Left forelimb (tissue), 1 donor: ENCODE data around the gene HAO2.

Source experiments
- DNase-seq: peaks from one replicate; pipeline ENCODE4 v3.0.0-alpha.2; 2018; ENCODE audit warnings: low spot score

The HAO2 gene

DNA sequence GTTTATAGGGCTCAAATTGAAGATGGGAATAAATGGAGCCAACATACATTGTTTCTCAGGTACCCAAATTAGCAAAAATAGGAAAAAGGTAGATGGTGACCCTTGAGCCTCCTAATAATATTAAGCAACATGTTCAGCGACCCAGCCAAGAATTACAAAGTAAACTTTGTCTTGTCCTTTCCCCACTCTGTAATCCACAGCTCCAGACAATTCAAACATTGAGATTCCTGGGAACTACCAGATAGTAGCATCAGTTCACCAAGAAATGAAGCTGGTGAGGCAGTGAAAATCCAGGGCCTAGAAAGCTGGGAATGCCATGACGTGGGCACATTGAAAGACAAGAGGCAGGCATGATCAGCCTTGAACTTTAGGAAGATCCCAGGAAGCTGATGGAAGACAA, 11.7 kb downstream of the HAO2 start:
- DNase-seq: no peak

DNA sequence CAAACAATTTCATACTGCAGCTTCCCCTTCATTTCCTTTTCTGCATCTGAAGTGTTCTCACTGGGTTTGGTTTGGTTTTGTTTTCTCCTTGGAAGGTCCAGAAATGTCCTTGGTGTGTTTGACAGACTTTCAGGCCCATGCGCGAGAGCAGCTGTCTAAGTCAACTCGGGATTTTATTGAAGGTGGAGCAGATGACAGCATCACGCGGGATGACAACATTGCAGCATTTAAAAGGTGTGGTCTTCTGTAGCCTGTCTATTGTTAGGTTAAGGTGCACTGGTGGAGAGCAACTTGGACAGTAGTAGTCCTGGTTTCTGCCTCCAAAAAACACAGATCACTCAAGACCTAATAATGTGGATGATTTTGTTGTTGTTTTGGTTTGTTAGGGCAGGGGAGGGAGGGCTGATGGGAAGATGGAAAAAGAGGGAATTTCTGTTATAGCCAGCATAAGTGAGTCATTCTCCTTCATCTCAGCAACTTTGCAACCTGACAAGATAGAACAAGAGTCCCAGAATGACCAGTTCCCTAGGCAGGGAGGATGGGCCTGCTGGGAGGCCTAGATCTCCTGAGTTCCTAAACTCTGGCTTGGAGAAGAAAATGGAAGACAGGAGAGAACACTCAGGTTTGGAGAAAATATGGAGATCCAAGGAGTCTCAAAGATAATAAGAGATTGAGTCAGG, 12.5 kb downstream of the HAO2 start:
- DNase-seq: no peak

DNA sequence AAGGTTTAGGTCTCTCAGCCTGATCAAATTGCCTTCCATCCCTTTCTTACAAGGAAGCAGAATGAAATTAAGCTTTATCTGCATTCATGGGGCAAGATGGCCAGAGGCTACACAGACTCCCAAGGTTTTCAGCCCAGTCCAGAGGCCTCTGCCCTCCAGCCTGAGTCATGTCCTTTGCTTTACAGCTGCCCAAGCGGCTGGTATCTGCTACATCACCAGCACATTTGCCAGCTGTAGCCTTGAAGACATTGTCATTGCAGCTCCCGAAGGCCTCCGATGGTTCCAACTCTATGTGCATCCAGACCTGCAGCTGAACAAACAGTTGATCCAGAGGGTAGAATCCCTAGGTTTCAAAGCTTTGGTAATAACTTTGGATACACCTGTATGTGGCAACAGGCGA, 16.0 kb downstream of the HAO2 start:
- DNase-seq: no peak

DNA sequence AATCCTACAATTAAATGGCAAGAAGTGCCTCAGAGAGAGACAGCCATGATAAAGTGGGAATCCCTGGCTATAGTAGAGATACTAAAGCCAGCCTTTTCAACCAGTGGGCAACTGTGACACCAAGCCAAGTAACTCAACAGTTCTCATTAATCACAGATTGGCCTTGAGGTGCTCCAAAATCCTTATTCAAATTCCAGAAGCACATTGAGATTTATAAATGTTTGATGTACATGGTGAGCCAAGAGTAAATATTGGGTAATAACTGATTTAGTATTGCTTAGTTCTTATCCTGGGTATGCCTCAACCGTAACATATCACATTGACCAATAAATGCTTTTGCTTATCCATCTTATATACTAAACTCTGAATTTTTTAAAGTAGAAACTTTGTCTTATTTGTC, 17.1 kb downstream of the HAO2 start:
- no peak for DNase-seq

DNA sequence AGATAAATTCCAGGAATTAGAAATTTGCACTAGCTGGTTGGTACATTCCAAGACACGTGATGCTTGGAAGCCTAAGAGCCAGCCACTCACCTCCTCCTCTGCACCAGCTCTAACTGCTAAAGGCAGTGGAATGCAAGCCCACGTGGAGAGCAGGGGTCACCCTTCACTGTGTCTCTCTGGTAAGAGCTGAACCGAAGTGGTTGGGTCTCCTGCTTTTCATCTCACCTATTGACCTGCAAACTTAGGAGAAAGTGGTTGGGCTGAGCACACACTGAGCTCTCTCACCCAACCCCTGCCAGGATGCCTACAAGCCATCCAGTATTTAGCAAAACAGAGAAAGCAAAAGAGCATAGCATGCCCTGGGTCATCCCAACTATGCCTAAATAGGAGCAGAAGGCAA, 19.3 kb downstream of the HAO2 start:
- no peak for DNase-seq

DNA sequence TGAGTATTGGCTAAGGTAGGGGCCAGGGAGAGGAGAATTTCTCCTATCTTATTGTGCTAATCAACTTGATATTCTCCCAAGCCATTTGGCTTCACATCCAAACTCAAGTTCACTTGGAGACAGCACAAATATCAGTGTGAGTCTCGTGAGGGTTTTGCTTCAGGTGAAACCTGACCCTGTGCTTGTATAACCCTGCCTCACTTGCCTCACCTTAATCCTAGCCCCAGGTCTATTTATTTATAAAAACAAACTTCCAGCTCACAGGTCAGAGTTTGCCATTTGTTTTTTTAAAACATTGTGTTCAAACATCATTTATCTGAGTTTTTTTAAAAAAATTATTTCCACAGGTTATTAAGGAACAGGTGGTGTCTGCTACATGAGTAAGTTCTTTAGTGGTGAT, 19.9 kb downstream of the HAO2 start:
- no peak for DNase-seq

DNA sequence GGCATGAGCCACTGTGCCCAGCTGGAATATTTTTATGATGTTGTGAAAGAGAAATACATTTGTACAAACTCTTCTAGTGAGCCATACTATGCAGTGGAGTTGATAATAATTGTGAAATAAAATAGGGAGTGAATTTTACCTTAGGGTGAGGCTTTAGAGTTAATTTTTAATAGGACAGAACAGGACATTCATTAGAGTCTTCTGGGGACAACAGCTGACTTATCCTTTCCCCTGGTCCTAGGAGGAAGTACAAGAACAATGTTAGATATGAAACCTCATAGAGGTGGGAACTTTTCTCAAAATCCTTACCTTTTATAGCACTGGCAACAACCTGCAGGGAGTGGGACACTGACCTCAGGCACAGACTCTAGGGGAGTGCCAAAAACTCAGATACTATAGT, 21.9 kb downstream of the HAO2 start:
- DNase-seq: no peak

DNA sequence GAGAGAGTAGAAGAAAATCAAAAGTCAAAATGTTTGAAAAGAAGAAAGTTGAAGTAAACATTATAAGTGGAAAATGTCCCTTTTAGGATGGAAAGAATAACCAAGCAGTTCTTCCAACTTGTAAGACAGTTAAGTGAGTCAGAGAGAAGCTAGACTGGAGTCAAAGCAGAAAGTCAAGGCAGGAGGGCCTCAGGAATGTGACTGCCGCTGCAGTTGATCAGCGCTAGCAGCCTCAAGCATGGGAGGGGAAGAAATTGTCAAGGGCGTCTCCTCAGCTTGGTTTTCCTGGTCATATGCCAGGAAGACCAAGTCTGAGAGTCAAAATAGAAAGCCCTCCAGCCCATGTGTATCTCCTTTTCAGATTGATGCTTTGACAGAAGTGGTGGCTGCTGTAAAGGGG, 23.2 kb downstream of the HAO2 start:
- DNase-seq: no peak

DNA sequence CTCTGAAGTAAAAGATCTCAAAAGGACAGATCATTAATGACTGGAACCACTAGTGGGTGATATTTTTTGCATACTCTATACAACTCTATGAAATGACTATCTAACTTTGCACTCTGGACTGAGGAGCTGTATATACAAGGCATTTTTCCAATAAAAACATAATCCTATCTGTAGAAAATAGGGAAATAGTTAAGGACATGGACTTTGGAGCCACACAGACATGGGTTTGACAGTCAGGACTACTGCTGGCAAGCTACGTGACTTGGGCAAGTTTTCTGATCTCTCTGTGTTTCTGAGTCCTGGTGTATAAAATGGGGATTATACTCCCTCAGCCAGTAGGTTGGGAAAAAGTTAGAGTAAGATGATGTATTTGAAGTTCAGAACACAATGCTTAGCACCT, 25.5 kb downstream of the HAO2 start:
- DNase-seq: no peak

DNA sequence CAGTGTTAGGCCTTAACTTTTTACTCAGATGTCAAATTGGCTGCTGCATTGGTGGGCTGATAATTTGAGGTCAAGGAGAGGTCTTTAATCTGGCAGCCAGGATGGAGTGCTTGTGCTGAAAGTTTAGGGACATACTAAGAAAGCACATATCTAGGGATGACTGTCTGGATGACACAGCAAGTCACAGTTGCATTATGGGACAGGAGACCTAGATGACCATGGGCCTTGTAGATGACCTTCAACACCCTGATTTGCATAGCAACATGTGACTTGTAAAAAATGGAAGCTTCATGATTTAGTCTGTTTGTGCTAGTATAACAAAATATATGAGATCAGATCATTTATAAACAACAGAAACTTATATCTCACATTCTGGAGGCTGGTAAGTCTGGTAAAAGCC, 28.4 kb downstream of the HAO2 start:
- DNase-seq: no peak

DNA sequence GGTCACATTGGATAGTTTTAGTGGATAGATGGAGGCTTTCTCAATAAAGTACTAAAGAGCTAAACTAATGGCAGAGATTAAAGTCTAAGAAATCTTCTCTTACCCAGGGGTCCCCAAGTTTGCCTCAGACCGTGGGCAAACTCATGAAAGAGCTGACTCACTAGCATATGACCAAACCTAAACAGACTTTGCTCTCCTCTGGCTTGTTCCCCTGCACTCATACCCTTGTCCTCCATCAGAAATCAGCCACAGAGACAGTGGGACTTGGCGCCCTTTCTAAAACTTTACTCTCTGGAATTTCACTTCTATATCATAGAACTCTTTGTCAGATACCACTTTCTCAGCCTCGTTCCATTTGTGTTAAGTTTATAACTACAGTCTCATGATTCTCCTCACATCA, 29.4 kb downstream of the HAO2 start:
- DNase-seq: no peak

DNA sequence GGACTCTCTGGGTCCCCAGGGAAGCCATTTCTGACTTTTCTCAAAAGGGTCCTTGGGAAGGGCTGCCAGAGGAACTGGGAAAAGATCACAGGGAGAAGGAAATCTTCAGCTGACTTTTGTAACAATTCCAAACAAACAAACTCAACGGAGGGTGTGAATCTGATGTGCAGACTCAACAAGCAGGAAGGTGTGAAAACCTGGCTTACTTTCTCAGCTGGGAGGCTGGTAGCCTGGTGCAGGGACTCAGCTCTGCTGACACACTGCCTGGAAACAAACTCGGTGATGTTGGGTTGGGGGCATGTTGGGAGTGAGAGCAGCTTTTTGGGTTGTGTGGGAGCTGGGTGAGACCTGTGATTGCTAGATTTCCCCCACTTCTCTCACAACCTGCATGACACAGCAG, 36.2 kb downstream of the HAO2 start:
- no peak for DNase-seq

DNA sequence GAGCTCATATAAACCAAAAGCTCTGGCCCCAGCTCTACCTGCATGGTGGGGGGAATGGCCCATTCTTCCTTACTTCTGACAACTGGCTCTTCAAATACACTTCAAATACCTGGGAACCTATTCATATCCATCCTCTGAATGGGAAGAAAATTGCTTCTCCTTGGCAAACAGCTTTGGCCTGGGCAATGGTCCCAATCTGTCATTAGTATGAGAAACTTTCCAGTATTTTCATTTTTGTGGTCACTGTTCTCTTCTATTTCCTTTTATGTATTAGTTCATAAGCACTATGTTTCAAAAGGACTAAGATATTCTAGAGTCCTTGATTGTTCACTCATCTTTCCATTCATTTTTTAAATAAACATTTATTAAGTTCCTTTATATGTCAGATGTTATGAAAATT, 41.1 kb downstream of the HAO2 start:
- no peak for DNase-seq

DNA sequence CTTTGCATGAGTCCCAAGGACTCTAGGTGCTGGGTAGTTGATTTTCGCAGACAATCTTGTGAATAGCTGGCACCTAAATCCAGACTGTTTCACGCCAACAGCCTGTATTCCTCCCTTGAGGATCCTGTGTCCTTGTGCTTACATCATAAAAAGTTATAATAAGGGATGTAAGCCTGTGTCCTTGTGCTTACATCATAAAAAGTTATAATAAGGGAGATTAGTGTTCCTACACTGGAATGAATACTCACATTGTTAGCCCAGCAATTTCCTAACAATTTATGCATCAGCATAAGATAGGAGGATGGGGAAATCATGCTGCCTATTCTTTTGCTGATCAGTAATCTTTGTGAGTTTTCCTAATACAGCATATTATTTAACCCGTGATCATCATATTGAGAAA, 42.4 kb downstream of the HAO2 start:
- no peak for DNase-seq

DNA sequence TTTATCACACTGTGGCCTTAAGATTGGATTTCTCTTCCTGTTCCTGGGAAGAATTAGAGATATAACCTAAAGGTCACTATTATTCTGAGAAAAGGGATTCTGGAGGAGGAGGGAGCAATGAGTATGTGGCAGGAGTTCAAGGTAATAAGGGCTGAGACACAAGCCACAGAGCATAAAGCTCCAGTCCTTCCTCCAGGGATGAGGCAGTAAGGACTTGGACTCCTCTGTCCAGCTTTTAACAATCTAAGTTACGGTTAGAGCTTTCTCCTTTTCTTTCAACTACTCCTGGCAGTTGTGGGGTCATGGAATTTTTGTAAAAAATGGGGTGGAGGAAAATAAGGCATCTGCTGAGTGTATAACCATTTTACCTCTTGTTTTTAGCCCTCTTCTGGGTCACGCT, 46.4 kb downstream of the HAO2 start, which contains the start of gene HSD3B2:
TSS of gene HSD3B2 (plus strand) at position 201 of the 400 bp plus-strand sequence. CDS start 270 bp downstream, outside the sequence.
- no peak for DNase-seq

DNA sequence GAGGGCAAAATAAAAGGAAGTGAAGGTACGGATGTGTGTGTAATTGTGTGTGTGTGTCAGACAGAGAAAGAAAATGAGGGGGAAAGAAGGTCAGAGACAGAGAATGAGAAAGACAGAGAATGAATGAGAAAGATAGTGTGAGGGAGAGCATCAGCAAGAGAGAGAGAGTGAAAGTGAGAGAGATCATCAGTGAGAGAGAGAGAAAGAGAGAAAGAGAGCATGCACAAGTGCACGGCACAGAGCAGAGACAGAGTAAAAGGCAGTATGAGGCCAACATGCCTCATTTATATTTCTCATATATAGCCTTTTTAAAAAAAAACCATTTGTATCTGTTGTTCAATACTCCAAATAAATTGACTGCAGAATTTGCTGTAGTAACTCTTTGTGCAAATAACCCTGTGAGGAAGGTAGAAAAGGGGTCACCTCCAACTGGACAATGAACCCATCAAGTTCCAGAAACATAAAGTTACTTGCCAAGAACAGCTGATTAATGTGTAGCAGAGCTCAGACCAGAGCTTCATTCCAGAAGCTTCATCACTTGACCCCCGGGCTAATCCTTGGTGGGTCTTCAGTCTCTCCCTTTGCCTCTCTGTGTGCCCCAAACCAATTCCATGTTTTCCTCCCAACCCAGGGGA, 47.5 kb downstream of the HAO2 start:
- DNase-seq: no peak

DNA sequence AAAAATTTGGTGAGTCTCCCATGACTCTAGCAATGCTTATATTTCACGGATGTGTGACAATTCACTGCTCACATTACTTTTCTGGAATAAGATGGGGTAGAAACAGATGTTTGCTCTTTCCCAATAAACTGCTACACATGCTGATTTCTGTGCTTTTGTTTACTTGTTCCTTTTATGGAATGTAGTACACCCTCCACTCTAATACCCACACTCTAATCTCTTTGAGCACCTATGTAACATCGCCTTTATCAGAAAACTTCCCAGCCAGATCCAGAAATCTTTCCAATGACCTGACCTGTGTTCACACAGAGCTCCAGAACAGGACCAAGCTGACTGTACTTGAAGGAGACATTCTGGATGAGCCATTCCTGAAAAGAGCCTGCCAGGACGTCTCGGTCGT, 50.5 kb downstream of the HAO2 start:
- no peak for DNase-seq

DNA sequence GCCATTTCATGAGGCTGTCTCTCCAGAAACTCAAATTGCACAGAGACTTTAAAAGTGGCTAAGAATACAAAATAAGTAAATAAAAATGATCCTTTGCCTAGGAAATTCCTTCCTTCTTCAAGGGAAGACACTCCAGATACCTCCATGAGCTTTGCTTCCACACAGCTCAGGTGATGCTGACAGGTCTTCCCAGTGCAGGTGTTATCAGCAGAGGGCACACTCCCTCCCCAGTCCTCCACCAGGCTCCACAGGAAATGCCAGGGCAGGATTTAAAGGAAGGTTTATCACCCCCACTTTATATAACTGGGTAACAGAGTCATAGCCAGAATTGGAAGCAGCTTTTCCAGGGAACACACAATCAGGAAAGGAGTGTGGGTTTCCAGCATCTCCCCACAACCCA, 52.1 kb downstream of the HAO2 start:
- DNase-seq: no peak

DNA sequence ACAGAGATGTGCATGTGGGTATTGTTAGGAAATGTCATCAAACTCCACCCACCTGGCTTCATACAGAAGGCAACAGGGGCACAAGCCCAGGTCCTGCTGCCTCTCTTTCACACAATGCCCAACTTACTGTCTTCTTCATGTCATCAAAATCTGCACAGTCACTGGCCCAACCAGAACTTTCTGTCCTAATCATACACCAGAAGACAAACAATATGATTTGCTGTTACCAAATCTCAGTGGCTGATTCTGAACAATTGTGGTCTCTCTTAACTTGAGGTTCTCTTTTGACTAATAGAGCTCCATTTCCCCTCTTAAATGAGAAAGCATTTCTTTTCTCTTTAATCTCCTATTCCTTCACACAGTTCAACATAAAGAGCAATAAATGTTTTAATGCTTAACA, 54.0 kb downstream of the HAO2 start:
- no peak for DNase-seq

DNA sequence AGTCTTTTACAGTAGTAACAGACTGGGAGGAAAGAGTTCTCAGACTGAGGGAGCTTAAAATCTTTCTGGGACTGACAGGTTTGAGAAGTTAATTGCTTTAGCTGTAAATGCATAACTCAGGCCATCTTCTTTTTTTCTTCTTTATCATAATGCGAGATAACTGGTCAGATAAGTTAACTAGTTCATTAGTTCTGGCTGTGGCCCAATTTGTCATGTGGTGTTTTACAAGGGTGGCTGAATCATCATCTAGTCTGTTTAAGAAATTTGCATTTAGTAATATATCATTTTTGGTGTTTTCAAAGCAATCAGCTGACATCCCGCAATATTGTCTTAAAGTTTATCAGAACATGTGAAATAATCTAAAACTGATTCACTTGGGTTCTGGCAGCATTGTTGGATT, 60.4 kb downstream of the HAO2 start:
- no peak for DNase-seq

DNA sequence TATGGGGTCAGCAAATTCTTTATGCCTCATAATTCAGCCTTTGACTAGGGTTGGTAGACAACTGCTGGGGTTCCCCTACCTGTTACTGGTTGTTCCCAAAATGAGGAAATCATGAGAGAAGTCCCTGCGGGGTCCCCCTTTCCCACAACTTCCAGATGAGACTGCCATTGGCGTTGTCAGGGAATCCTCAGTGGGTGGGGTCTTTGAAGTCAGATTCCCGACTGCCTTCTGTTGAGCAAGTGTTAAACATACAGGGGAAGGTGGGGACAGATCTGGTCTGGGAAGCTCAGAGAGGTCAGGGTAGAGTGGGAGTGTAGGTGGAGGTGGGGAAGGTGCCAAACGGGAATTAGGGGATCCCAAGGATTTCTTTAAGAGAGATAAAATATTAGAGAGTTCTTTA, 61.1 kb downstream of the HAO2 start:
- DNase-seq: no peak

DNA sequence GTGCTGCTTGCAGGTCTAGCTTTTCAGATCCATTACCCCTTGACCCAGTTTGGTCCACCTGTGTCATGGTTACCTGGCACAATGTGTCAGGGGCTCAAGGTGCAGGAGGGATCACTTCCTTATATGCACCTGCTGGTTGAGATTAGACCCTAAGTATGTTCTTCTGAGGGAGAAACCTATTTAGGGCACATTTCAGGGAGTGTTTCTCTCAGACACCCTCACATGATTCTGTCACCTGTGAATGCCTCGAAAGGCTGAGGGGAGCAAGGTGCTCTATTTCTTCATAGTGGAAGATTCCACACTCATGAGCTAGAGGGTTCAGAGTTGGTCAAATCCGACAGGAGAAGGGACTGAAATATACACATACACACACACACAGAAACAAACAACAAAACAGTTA, 61.9 kb downstream of the HAO2 start:
- DNase-seq: no peak

DNA sequence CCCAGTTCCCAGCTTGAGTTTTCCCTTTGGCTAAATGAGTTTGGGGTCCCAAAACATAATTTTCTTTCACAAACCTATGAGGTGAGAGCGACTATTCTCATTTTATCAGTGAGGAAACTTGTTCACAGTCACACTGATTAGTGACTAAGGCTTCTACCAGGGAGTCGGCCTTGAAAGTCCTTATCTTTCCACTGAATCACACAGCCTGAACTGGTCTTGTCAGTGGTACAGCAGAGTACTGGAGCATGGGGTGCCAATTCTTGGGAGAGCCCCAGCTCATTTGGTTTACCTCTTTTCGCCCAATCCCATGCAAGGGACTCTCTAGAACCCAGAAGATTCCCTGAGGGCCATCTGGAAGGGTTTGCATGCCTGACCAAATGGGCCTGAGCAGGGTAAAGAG, 63.3 kb downstream of the HAO2 start:
- DNase-seq: no peak

DNA sequence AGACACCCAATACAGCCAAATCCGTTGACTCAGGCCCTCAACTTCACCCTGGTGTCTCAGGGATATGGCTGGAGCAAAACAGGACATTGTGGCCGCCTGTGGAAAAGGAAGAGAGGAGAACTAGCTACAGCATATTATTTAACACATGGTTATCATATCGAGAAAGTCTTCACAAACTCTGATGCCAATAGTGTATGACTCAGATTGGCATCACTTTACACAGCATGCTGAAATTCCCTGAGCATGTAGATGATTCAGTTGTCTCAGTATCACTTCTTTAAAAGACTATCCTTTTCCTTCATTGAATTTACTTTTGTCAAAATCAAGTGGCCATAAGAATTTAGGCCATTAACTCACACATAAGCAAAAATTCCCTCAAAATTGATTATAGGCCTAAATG, 66.5 kb downstream of the HAO2 start:
- no peak for DNase-seq
